M059J (cell line): ENCODE results near the gene TNP2. TPM values are rescaled to one million over a fixed set of nuclear protein-coding genes. Genes with fewer than 3 reads are reported as not detected.

Source experiments
- DNase-seq: peaks from one replicate; pipeline ENCODE4 v3.0.0-alpha.2; 2012; ENCODE audit warnings: low read depth
- total RNA-seq: library from RNA; depleted of rRNA; stranded (reverse); fragments of >200 nt; shearing (Covaris generic); gene quantifications from 2 replicates; pipeline ENCODE4 v1.2.3, GENCODE V29; 2014

TNP2 gene
- total RNA-seq, 1 experiment from 2014 or later = not detected

- DNase-seq = peak; percentile 78
These were observed 12.4 kb downstream of the TNP2 start for GRCh38 chr16:11256661-11257130.

GRCh38 chr16:11255737-11256660 is 13.1 kb downstream of the TNP2 start, which contains the start of gene SOCS1:
Gene SOCS1, minus strand, starts transcription at chr16:11256204. Its CDS starts 726 bp downstream, at chr16:11255478.
- peak; percentile 80 for DNase-seq

- no peak for DNase-seq
These were observed 14.0 kb downstream of the TNP2 start for GRCh38 chr16:11254913-11255736.

GRCh38 chr16:11253995-11254912 is 14.9 kb downstream of the TNP2 start:
- no peak for DNase-seq

GRCh38 chr16:11253009-11253994 is 15.8 kb downstream of the TNP2 start:
- peak; percentile 43 for DNase-seq

- DNase-seq = no peak
These were observed 16.6 kb downstream of the TNP2 start for GRCh38 chr16:11252482-11252931.

GRCh38 chr16:11251525-11252481 is 17.3 kb downstream of the TNP2 start:
- DNase-seq = peak; percentile 82

GRCh38 chr16:11250786-11251524 is 18.2 kb downstream of the TNP2 start:
- DNase-seq = no peak

- peak; percentile 32 for DNase-seq
These were observed 18.9 kb downstream of the TNP2 start for GRCh38 chr16:11250091-11250785.

- DNase-seq = no peak
These were observed 19.7 kb downstream of the TNP2 start for GRCh38 chr16:11249233-11250061.

GRCh38 chr16:11248133-11248532 is 21.0 kb downstream of the TNP2 start:
- no peak for DNase-seq

- DNase-seq = no peak
These were observed 23.1 kb downstream of the TNP2 start for GRCh38 chr16:11245988-11246387.

- no peak for DNase-seq
These were observed 23.8 kb downstream of the TNP2 start for GRCh38 chr16:11245222-11245737.

GRCh38 chr16:11242658-11243057 is 26.5 kb downstream of the TNP2 start:
- no peak for DNase-seq

- no peak for DNase-seq
These were observed 27.5 kb downstream of the TNP2 start for GRCh38 chr16:11241480-11242204.
